Astrocyte of the cerebellum (primary cell): ENCODE measurements around the gene PDCD1LG2.

Experiments
- DNase-seq: peaks from one replicate; pipeline ENCODE4 v3.0.0-alpha.2; 2011; ENCODE audit warnings: low read depth
- H3K4me3 ChIP-seq: 2 replicates; pipeline ENCODE4 v1.5.1; 2011; ENCODE audit warnings: mild to moderate bottlenecking, low read depth, low read length, moderate library complexity
- CTCF ChIP-seq: IDR thresholded peaks from 2 replicates; pipeline ENCODE4 v1.5.1; 2012; ENCODE audit warnings: low read length, low read depth, moderate library complexity, mild to moderate bottlenecking; ENCODE audit errors: missing control alignments
- in situ Hi-C: cut with HindIII; loops from 2 replicates; pipeline ENCODE4 v1.10.0; 2017; ENCODE audit warnings: low sequenced_read_pairs

Gene PDCD1LG2

GRCh38 chr9:5614985-5615384 is 104.7 kb downstream of the PDCD1LG2 start:
- H3K4me3 ChIP-seq = no peak overlapping the region
- DNase-seq = no peak

GRCh38 chr9:5617749-5618148 is 107.4 kb downstream of the PDCD1LG2 start:
- in situ Hi-C loops = no loop called here
- TF ChIP-seq CTCF = no peak
- H3K4me3 ChIP-seq = no peak overlapping the region
- DNase-seq = no peak

More at GRCh38 chr9:5614985-5615384, 104.7 kb downstream of the PDCD1LG2 start:
- TF ChIP-seq CTCF = no peak
- in situ Hi-C loops = no loop called here

GRCh38 chr9:5620494-5620893 is 110.2 kb downstream of the PDCD1LG2 start:
- no peak for DNase-seq
- H3K4me3 ChIP-seq = no peak overlapping the region
- in situ Hi-C loops = no loop called here
- no peak for TF ChIP-seq CTCF
